ENCODE results near the gene TBC1D24. TPM values are rescaled to one million over a fixed set of nuclear protein-coding genes. Genes with fewer than 3 reads are reported as not detected.
"Not testable (repeated sequence)": the region's sequence is repeated elsewhere in the genome, so short reads cannot be mapped to it uniquely, and the experiment has no call there.

The TBC1D24 gene
- total RNA-seq, 2 donors from 2014 or later: 4.4 to 8.4 TPM

DNA sequence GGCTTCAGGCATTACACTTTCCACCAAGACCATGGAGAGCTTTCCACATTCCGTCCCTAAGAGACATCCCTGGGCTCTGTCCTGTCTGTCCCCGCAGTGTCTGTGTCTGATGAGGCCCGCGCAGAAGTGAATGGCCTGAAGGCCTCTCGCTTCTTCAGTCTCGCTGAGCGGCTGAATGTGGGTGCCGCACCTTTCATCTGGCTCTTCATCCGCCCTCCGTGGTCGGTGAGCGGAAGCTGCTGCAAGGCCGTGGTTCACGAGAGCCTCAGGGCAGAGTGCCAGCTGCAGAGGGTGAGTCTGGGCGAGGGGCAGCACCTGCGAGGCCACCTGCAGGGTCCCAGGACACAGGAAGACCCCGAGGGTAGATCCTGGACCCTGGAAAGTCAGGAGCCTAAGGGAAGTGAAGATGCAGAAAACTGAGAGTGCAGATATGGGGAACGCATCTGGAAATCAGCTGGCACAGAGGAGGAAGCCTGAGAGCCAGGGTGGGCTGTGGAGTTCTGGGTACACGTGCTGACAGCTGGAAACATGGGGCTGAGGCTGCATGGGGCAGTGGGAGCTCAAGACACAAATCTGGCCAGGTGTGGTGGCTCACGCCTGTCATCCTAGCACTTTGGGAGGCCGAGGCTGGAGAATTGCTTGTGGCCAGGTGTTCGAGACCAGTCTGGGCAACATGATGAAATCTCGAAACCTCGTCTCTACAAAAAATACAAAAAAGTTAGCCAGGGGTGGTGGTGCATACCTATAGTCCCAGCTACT lies 37.7 kb upstream of the TBC1D24 start:
- Mint-ChIP-seq H3K4me3 (no peak overlapping the region), H3K4me1 (no peaks in the 10 kb centered on the region), H3K36me3 (ENCODE audit: low read depth) (peaks cover 4% of the 10 kb centered on the region), H3K27me3 (no peaks in the 10 kb centered on the region), H3K27ac (no peak overlapping the region)
- DNase-seq: no peak
- no peaks in the 10 kb centered on the region for H3K9me3 ChIP-seq (ENCODE audit: control insufficient read depth, low read length, poor library complexity, severe bottlenecking)
- ATAC-seq: no peak

GRCh38 chr16:2438121-2438520 lies 36.8 kb upstream of the TBC1D24 start:
- no peaks in the 10 kb centered on the region for H3K9me3 ChIP-seq (ENCODE audit: control insufficient read depth, low read length, poor library complexity, severe bottlenecking)
- peaks cover 2% of the 10 kb centered on the region for H3K36me3 Mint-ChIP-seq (ENCODE audit: low read depth)
- DNase-seq (no peak), ATAC-seq (no peak)
- no peak overlapping the region for H3K4me3 Mint-ChIP-seq
- no peaks in the 10 kb centered on the region for H3K4me1 Mint-ChIP-seq
- no peaks in the 10 kb centered on the region for H3K27me3 Mint-ChIP-seq
- no peak overlapping the region for H3K27ac Mint-ChIP-seq

DNA sequence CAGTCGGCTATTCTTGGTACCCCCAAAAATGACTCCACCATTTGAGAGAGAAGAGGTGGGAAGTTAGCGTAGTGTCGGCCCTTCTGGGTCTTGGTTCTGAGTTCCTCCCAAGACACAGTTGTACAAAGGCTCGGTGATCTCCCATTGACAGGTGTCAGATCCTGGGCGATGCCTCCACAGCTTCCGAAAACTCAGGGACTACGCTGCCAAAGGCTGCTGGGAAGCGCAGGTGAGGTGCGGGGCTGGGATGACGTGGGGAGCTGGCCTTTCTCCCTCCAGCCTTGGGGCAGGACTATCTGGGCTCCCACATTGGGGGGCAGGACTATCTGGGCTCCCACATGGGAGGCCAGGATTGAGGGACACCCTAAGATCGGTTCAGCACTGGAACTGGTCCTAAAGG lies 35.3 kb upstream of the TBC1D24 start:
- Mint-ChIP-seq H3K4me3 (no peak overlapping the region), H3K27ac (no peak overlapping the region), H3K36me3 (ENCODE audit: low read depth) (no peaks in the 10 kb centered on the region), H3K27me3 (no peaks in the 10 kb centered on the region), H3K4me1 (no peaks in the 10 kb centered on the region)
- DNase-seq: no peak
- H3K9me3 ChIP-seq (ENCODE audit: control insufficient read depth, low read length, poor library complexity, severe bottlenecking): no peaks in the 10 kb centered on the region
- no peak for ATAC-seq

GRCh38 chr16:2441143-2441804 lies 33.7 kb upstream of the TBC1D24 start:
- H3K36me3 Mint-ChIP-seq (ENCODE audit: low read depth); H3K27me3 Mint-ChIP-seq; H3K4me1 Mint-ChIP-seq; DNase-seq; ATAC-seq; H3K9me3 ChIP-seq (ENCODE audit: control insufficient read depth, low read length, poor library complexity, severe bottlenecking); H3K27ac Mint-ChIP-seq; H3K4me3 Mint-ChIP-seq: not testable (repeated sequence)

DNA sequence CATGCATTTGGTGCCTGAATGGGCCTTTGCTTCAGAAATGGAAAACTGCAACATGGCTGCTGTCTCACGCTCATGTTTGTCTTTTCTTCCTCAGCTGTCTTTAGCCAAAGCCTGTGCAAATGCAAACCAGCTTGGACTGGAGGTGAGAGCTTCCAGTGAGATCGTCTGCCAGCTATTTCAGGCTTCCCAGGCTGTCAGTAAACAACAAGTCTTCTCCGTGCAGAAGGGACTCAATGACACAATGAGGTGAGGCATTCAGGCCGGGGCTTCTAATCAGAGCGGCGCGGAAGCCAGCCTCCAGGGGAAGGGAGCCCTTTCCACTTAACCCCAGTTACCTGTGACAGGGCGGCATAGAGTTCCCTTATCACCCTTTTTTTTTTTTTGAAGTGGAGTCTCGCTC lies 31.4 kb upstream of the TBC1D24 start:
- Mint-ChIP-seq H3K4me3 (no peak overlapping the region), H3K36me3 (ENCODE audit: low read depth) (no peaks in the 10 kb centered on the region), H3K27me3 (no peaks in the 10 kb centered on the region), H3K4me1 (no peaks in the 10 kb centered on the region), H3K27ac (no peak overlapping the region)
- DNase-seq (no peak), ATAC-seq (no peak)
- no peaks in the 10 kb centered on the region for H3K9me3 ChIP-seq (ENCODE audit: control insufficient read depth, low read length, poor library complexity, severe bottlenecking)

DNA sequence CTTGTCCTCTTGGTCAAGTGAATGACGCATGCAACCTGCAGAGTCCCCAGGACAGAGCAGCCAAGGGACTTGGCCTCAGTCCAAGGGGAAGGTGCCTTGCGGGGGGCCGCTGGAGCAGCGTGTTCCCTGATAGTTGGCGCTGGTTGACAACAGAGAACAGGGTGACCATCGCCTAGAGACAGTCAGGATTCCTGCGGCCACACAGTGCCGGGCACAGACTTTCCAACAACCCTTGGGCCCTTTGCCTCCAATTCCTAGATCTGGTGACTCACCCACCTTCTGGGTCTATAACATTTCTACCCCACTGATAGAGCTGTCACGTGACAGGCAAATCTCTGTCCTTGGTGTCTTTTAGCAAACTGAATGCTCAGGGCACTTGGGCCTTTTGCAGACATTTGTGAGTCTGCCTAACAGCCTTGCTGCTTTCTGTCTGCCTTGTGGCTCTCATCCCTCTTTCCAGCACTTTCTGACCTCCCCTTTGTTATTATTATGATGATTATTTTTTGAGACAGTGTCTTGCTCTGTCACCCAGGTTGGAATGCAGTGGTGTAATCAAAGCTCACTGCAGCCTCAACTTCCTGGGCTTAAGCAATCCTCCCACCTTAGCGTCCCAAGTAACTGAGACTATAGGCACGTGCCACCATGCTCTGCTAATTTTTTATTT lies 26.9 kb upstream of the TBC1D24 start:
- H3K4me3 Mint-ChIP-seq: no peak overlapping the region
- H3K9me3 ChIP-seq (ENCODE audit: control insufficient read depth, low read length, poor library complexity, severe bottlenecking): no peaks in the 10 kb centered on the region
- no peak overlapping the region for H3K27ac Mint-ChIP-seq
- H3K36me3 Mint-ChIP-seq (ENCODE audit: low read depth): no peaks in the 10 kb centered on the region
- DNase-seq: no peak
- no peaks in the 10 kb centered on the region for H3K4me1 Mint-ChIP-seq
- no peaks in the 10 kb centered on the region for H3K27me3 Mint-ChIP-seq
- no peak for ATAC-seq

DNA sequence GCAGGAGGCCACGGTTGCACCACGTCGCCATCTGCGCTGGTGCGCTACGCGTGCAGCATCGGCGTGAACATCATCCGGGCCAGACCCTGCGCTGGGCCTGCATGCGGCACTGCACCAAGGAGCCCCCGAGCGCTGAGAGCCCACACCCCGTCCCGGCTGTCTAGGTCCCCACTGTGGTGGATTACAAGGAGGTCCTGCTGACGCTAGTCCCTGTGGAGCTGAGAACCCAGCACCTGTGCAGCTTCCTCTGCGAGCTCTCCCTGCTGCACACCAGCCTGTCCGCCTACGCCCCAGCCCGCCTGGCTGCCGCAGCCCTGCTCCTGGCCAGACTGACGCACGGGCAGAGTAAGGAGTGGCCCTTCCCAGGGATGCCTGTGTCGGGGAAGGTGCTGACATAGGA lies 25.8 kb upstream of the TBC1D24 start:
- DNase-seq: no peak
- Mint-ChIP-seq H3K27ac (no peak overlapping the region), H3K4me1 (no peaks in the 10 kb centered on the region), H3K36me3 (ENCODE audit: low read depth) (no peaks in the 10 kb centered on the region), H3K4me3 (no peak overlapping the region), H3K27me3 (no peaks in the 10 kb centered on the region)
- H3K9me3 ChIP-seq (ENCODE audit: control insufficient read depth, low read length, poor library complexity, severe bottlenecking): no peaks in the 10 kb centered on the region
- ATAC-seq: no peak

GRCh38 chr16:2450535-2450934 lies 24.4 kb upstream of the TBC1D24 start:
- H3K4me3 Mint-ChIP-seq: no peak overlapping the region
- no peaks in the 10 kb centered on the region for H3K4me1 Mint-ChIP-seq
- DNase-seq: no peak
- no peaks in the 10 kb centered on the region for H3K36me3 Mint-ChIP-seq (ENCODE audit: low read depth)
- H3K27me3 Mint-ChIP-seq: no peaks in the 10 kb centered on the region
- ATAC-seq: no peak
- no peaks in the 10 kb centered on the region for H3K9me3 ChIP-seq (ENCODE audit: control insufficient read depth, low read length, poor library complexity, severe bottlenecking)
- H3K27ac Mint-ChIP-seq: no peak overlapping the region

- no peak for DNase-seq
- Mint-ChIP-seq H3K27ac (no peak overlapping the region), H3K4me3 (no peak overlapping the region), H3K4me1 (no peaks in the 10 kb centered on the region), H3K27me3 (no peaks in the 10 kb centered on the region), H3K36me3 (ENCODE audit: low read depth) (no peaks in the 10 kb centered on the region)
- H3K9me3 ChIP-seq (ENCODE audit: control insufficient read depth, low read length, poor library complexity, severe bottlenecking): no peaks in the 10 kb centered on the region
- ATAC-seq: no peak
Observed at GRCh38 chr16:2450975-2451381, 23.9 kb upstream of the TBC1D24 start.

GRCh38 chr16:2451851-2452320 lies 23.0 kb upstream of the TBC1D24 start:
- H3K9me3 ChIP-seq (ENCODE audit: control insufficient read depth, low read length, poor library complexity, severe bottlenecking): no peaks in the 10 kb centered on the region
- no peak overlapping the region for H3K4me3 Mint-ChIP-seq
- DNase-seq: no peak
- H3K27me3 Mint-ChIP-seq: no peaks in the 10 kb centered on the region
- H3K36me3 Mint-ChIP-seq (ENCODE audit: low read depth): no peaks in the 10 kb centered on the region
- no peak overlapping the region for H3K27ac Mint-ChIP-seq
- no peaks in the 10 kb centered on the region for H3K4me1 Mint-ChIP-seq
- no peak for ATAC-seq

GRCh38 chr16:2452650-2453049 lies 22.3 kb upstream of the TBC1D24 start:
- DNase-seq (no peak), ATAC-seq (no peak)
- H3K9me3 ChIP-seq (ENCODE audit: control insufficient read depth, low read length, poor library complexity, severe bottlenecking): no peaks in the 10 kb centered on the region
- no peak overlapping the region for H3K4me3 Mint-ChIP-seq
- H3K4me1 Mint-ChIP-seq: no peaks in the 10 kb centered on the region
- H3K36me3 Mint-ChIP-seq (ENCODE audit: low read depth): no peaks in the 10 kb centered on the region
- no peak overlapping the region for H3K27ac Mint-ChIP-seq
- no peaks in the 10 kb centered on the region for H3K27me3 Mint-ChIP-seq

- no peak for DNase-seq
- Mint-ChIP-seq H3K36me3 (ENCODE audit: low read depth) (no peaks in the 10 kb centered on the region), H3K27ac (no peak overlapping the region), H3K4me3 (no peak overlapping the region), H3K27me3 (no peaks in the 10 kb centered on the region), H3K4me1 (peaks cover 6% of the 10 kb centered on the region)
- ATAC-seq: no peak
- H3K9me3 ChIP-seq (ENCODE audit: control insufficient read depth, low read length, poor library complexity, severe bottlenecking): no peaks in the 10 kb centered on the region
Observed at GRCh38 chr16:2455081-2455845, 19.7 kb upstream of the TBC1D24 start.

GRCh38 chr16:2456551-2457153 lies 18.3 kb upstream of the TBC1D24 start:
- ATAC-seq (no peak), DNase-seq (no peak)
- Mint-ChIP-seq H3K36me3 (ENCODE audit: low read depth) (no peaks in the 10 kb centered on the region), H3K4me1 (peaks cover 6% of the 10 kb centered on the region), H3K27ac (no peak overlapping the region), H3K27me3 (no peaks in the 10 kb centered on the region), H3K4me3 (no peak overlapping the region)
- H3K9me3 ChIP-seq (ENCODE audit: control insufficient read depth, low read length, poor library complexity, severe bottlenecking): no peaks in the 10 kb centered on the region
